GM18873 (cell line): ENCODE measurements around the gene APMAP.
"Not testable (repeated sequence)": the region's sequence is repeated elsewhere in the genome, so short reads cannot be mapped to it uniquely, and the experiment has no call there.

Source experiments
- ATAC-seq: cut with Tn5 transposase; IDR thresholded peaks from one replicate; pipeline ENCODE4 v1.9.1; 2021; ENCODE audit warnings: mild to moderate bottlenecking, moderate library complexity, moderate number of reproducible peaks; ENCODE audit not compliant: unreplicated experiment, low FRiP score

APMAP gene

GRCh38 chr20:25008388-25009217 lies 16.1 kb upstream of the APMAP start:
- no peak for ATAC-seq

- no peak for ATAC-seq
Measured at GRCh38 chr20:25007491-25008305, 15.1 kb upstream of the APMAP start.

- ATAC-seq: no peak
Measured at GRCh38 chr20:25006431-25007167, 14.0 kb upstream of the APMAP start.

- ATAC-seq: no peak
Measured at GRCh38 chr20:25005661-25006060, 13.1 kb upstream of the APMAP start.

GRCh38 chr20:25005220-25005619 lies 12.7 kb upstream of the APMAP start:
- ATAC-seq: no peak

- ATAC-seq: no peak
Measured at GRCh38 chr20:25003002-25003401, 10.5 kb upstream of the APMAP start.

- ATAC-seq: not testable (repeated sequence)
Measured at GRCh38 chr20:25001323-25001722, 8.8 kb upstream of the APMAP start.

- ATAC-seq: no peak
Measured at GRCh38 chr20:25000268-25000801, 7.8 kb upstream of the APMAP start.

GRCh38 chr20:24999568-24999967 lies 7.0 kb upstream of the APMAP start:
- no peak for ATAC-seq

- ATAC-seq: no peak
Measured at GRCh38 chr20:24998631-24999445, 6.3 kb upstream of the APMAP start.

- ATAC-seq: no peak
Measured at GRCh38 chr20:24998121-24998520, 5.6 kb upstream of the APMAP start.

- ATAC-seq: no peak
Measured at GRCh38 chr20:24996449-24997377, 4.2 kb upstream of the APMAP start.

- ATAC-seq: no peak
Measured at GRCh38 chr20:24995741-24996448, 3.3 kb upstream of the APMAP start.

- no peak for ATAC-seq
Measured at GRCh38 chr20:24994470-24995368, 2.2 kb upstream of the APMAP start.

- no peak for ATAC-seq
Measured at GRCh38 chr20:24994186-24994465, 1.6 kb upstream of the APMAP start.

- no peak for ATAC-seq
Measured at GRCh38 chr20:24993337-24994185, 1.0 kb upstream of the APMAP start.
